ENCODE measurements around the gene KRTAP9-3. TPM values are rescaled to one million over a fixed set of nuclear protein-coding genes. Genes with fewer than 3 reads are reported as not detected.

KRTAP9-3 gene, protein sequence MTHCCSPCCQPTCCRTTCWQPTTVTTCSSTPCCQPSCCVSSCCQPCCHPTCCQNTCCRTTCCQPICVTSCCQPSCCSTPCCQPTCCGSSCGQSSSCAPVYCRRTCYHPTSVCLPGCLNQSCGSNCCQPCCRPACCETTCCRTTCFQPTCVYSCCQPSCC
- total RNA-seq, result not detected in 2 replicates

DNA sequence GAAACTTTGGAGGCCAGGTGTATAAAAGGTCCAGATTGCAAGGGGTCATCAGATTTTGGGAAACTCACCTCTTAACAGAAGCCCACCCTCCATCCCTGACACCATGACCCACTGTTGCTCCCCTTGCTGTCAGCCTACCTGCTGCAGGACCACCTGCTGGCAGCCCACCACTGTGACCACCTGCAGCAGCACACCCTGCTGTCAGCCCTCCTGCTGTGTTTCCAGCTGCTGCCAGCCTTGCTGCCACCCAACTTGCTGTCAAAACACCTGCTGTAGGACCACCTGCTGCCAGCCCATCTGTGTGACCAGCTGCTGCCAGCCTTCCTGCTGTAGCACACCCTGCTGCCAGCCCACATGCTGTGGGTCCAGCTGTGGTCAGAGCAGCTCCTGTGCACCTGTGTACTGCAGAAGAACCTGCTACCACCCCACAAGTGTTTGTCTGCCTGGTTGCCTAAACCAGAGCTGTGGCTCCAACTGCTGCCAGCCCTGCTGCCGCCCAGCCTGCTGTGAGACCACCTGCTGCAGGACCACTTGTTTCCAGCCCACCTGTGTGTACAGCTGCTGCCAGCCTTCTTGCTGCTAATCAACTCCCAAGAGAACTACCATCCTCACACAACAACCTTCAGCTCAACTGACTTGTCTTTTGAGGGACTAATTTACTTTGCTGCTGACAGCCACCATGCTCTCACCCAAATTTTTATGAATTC, at the start of gene KRTAP9-3:
KRTAP9-3 (plus strand) TSS at position 51 of the 707 bp plus-strand sequence; CDS start at position 104, 53 bp downstream.

DNA sequence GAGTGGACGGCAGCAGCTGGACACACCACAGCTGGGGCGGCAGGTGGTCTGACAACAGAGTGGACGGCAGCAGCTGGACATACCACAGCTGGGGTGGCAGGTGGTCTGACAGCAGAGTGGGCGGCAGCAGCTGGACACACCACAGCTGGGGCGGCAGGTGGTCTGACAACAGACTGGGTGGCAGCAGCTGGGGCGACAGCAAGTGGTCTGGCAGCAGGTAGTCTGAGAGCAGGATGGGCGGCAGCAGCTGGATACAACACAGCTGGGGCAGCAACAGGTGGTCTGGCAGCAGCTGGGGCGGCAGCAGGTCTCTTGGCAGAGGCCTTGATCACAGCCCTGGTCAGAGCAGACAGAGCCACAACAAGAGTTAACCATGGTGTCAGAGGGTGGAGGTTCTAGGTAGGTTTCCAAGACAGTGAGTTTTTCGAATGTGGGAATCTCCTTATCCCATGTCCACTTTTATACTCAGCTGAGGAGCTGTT, 47.7 kb upstream of the KRTAP9-3 start, which contains the start of gene KRTAP4-1:
KRTAP4-1 (minus strand) TSS at position 432 of the 482 bp plus-strand sequence; CDS start at position 375, 57 bp downstream.

DNA sequence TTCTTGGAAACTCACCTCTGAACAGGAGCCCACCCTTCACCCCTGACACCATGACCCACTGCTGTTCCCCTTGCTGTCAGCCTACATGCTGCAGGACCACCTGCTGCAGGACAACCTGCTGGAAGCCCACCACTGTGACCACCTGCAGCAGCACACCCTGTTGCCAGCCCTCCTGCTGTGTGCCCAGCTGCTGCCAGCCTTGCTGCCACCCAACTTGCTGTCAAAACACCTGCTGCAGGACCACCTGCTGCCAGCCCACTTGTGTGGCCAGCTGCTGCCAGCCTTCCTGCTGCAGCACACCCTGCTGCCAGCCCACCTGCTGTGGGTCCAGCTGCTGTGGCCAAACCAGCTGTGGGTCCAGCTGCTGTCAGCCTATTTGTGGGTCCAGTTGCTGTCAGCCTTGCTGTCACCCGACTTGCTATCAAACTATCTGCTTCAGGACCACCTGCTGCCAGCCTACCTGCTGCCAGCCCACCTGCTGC, 42.4 kb upstream of the KRTAP9-3 start, which contains the start of gene KRTAP9-1:
KRTAP9-1 (plus strand) TSS at position 51 of the 482 bp plus-strand sequence; CDS start at position 51, 0 bp downstream.

DNA sequence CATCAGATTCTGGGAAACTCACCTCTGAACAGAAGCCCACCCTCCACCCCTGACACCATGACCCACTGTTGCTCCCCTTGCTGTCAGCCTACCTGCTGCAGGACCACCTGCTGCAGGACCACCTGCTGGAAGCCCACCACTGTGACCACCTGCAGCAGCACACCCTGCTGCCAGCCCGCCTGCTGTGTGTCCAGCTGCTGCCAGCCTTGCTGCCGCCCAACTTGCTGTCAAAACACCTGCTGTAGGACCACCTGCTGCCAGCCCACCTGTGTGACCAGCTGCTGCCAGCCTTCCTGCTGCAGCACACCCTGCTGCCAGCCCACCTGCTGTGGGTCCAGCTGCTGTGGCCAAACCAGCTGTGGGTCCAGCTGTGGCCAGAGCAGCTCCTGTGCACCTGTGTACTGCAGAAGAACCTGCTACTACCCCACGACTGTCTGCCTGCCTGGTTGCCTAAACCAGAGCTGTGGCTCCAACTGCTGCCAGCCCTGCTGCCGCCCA, 5.6 kb upstream of the KRTAP9-3 start, which contains the start of gene KRTAP9-2:
KRTAP9-2 (plus strand) TSS at position 51 of the 498 bp plus-strand sequence; CDS start at position 58, 7 bp downstream.

DNA sequence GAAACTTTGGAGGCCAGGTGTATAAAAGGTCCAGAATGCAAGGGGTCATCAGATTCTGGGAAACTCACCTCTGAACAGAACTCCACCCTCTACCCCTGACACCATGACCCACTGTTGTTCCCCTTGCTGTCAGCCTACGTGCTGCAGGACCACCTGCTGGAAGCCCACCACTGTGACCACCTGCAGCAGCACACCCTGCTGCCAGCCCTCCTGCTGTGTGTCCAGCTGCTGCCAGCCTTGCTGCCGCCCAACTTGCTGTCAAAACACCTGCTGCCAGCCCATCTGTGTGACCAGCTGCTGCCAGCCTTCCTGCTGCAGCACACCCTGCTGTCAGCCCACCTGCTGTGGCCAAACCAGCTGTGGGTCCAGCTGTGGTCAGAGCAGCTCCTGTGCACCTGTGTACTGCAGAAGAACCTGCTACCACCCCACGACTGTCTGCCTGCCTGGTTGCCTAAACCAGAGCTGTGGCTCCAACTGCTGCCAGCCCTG, 5.7 kb downstream of the KRTAP9-3 start, which contains the start of gene KRTAP9-8:
KRTAP9-8 (plus strand) TSS at position 51 of the 489 bp plus-strand sequence; CDS start at position 104, 53 bp downstream.

DNA sequence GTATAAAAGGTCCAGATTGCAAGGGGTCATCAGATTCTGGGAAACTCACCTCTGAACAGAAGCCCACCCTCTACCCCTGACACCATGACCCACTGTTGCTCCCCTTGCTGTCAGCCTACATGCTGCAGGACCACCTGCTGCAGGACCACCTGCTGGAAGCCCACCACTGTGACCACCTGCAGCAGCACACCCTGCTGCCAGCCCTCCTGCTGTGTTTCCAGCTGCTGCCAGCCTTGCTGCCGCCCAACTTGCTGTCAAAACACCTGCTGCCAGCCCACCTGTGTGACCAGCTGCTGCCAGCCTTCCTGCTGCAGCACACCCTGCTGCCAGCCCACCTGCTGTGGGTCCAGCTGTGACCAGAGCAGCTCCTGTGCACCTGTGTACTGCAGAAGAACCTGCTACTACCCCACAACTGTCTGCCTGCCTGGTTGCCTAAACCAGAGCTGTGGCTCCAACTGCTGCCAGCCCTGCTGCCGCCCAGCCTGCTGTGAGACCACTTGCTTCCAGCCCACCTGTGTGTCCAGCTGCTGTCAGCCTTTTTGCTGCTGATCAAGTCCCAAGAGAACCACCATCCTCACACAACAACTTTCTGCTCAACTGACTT, 17.5 kb downstream of the KRTAP9-3 start, which contains the start of gene KRTAP9-4:
KRTAP9-4 (plus strand) TSS at position 51 of the 604 bp plus-strand sequence; CDS start at position 85, 34 bp downstream.

DNA sequence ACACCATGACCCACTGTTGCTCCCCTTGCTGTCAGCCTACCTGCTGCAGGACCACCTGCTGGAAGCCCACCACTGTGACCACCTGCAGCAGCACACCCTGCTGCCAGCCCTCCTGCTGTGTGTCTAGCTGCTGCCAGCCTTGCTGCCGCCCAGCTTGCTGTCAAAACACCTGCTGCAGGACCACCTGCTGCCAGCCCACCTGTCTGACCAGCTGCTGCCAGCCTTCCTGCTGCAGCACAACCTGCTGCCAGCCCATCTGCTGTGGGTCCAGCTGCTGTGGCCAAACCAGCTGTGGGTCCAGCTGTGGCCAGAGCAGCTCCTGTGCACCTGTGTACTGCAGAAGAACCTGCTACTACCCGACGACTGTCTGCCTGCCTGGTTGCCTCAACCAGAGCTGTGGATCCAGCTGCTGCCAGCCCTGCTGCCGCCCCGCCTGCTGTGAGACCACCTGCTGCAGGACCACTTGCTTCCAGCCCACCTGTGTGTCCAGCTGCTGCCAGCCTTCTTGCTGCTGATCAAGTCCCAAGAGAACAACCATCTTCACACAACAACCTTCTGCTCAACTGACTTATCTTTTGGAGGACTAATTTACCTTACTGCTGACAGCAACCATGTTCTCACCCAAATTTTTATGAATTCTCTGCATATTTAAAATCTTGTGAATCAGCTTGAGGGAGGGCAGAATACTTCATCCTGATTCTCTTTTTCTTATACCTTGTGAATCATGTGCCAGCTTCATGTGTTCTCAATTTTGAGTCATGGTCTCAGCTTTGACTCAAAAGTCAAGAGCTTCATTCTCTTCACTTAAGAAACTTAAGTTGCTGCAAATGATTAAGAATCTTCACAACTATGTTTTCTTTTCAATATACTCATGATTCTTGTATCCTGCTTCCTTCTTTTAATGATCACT, 23.4 kb downstream of the KRTAP9-3 start, which contains the start of gene KRTAP9-9:
KRTAP9-9 (plus strand) TSS at position 4 of the 910 bp plus-strand sequence.

DNA sequence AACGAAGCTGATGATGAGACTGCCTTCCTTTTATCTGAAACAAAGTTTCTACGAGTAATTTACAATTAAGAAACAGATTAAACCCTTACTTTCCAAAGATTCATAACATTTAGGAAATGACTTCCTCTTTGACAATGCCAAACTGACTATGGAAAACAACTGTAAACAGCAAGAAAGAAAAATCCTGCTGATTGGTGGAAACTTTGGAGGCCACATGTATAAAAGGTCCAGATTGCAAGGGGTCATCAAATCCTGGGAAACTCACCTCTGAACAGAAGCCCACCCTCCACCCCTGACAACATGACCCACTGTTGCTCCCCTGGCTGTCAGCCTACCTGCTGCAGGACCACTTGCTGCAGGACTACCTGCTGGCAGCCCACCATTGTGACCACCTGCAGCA, 32.8 kb downstream of the KRTAP9-3 start, which contains the start of gene KRTAP9-6:
KRTAP9-6 (plus strand) TSS at position 301 of the 400 bp plus-strand sequence; CDS start at position 301, 0 bp downstream.

DNA sequence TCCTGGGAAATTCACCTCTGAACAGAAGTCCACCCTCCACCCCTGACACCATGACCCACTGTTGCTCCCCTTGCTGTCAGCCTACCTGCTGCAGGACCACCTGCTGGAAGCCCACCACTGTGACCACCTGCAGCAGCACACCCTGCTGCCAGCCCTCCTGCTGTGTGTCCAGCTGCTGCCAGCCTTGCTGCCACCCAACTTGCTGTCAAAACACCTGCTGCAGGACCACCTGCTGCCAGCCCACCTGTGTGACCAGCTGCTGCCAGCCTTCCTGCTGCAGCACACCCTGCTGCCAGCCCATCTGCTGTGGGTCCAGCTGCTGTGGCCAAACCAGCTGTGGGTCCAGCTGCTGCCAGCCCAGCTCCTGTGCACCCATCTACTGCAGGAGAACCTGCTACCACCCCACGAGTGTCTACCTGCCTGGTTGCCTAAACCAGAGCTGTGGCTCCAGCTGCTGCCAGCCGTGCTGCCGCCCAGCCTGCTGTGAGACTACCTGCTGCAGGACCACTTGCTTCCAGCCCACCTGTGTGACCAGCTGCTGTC, 43.5 kb downstream of the KRTAP9-3 start, which contains the start of gene KRTAP9-7:
KRTAP9-7 (plus strand) TSS at position 51 of the 543 bp plus-strand sequence; CDS start at position 51, 0 bp downstream.

Small RNA genes lying within 50 kb of the gene (small RNA-seq; reads per million reads assigned to genes)
- gene KRTAP4-17P (not detected), gene KRTAP9-10P (not detected)

Other genes starting within 250 kb of the KRTAP9-3 start
- not detected in 2 replicates for gene KRT40, start 248.1 kb upstream of the KRTAP9-3 start, total RNA-seq
- gene KRTAP3-3, start 238.3 kb upstream of the KRTAP9-3 start, total RNA-seq, result not detected in 2 replicates
- not detected in 2 replicates for gene KRTAP3-2, start 232.5 kb upstream of the KRTAP9-3 start, total RNA-seq
- not detected in 2 replicates for gene KRTAP3-1, start 223.3 kb upstream of the KRTAP9-3 start, total RNA-seq
- gene KRTAP1-5, start 205.2 kb upstream of the KRTAP9-3 start, total RNA-seq, result not detected in 2 replicates
- gene KRTAP1-4, start 202.3 kb upstream of the KRTAP9-3 start, total RNA-seq, result not detected in 2 replicates
- gene KRTAP1-3, start 197.6 kb upstream of the KRTAP9-3 start, total RNA-seq, result not detected in 2 replicates
- not detected in 2 replicates for gene KRTAP1-1, start 191.0 kb upstream of the KRTAP9-3 start, total RNA-seq
- not detected in 2 replicates for gene KRTAP2-1, start 185.1 kb upstream of the KRTAP9-3 start, total RNA-seq
- gene KRTAP2-2, start 177.2 kb upstream of the KRTAP9-3 start, total RNA-seq, result not detected in 2 replicates
- 2.3 TPM in 1 of 2 replicates, not detected in the other for gene KRTAP2-3, start 172.3 kb upstream of the KRTAP9-3 start, total RNA-seq
- gene KRTAP2-4, start 166.6 kb upstream of the KRTAP9-3 start, total RNA-seq, result not detected in 2 replicates
- gene KRTAP4-7, start 148.3 kb upstream of the KRTAP9-3 start, total RNA-seq, result not detected in 2 replicates
- gene KRTAP4-8, start 134.3 kb upstream of the KRTAP9-3 start, total RNA-seq, result not detected in 2 replicates
- gene KRTAP4-16, start 130.2 kb upstream of the KRTAP9-3 start, total RNA-seq, result not detected in 2 replicates
- gene KRTAP4-9, start 127.1 kb upstream of the KRTAP9-3 start, total RNA-seq, result not detected in 2 replicates
- gene KRTAP4-11, start 114.1 kb upstream of the KRTAP9-3 start, total RNA-seq, result not detected in 2 replicates
- not detected in 2 replicates for gene KRTAP4-12, start 108.3 kb upstream of the KRTAP9-3 start, total RNA-seq
- gene KRTAP4-6, start 91.9 kb upstream of the KRTAP9-3 start, total RNA-seq, result not detected in 2 replicates
- not detected in 2 replicates for gene KRTAP4-5, start 82.6 kb upstream of the KRTAP9-3 start, total RNA-seq
- gene KRTAP4-4, start 71.7 kb upstream of the KRTAP9-3 start, total RNA-seq, result not detected in 2 replicates
- gene KRTAP4-3, start 64.2 kb upstream of the KRTAP9-3 start, total RNA-seq, result not detected in 2 replicates
- gene KRTAP4-2, start 54.2 kb upstream of the KRTAP9-3 start, total RNA-seq, result not detected in 2 replicates
- not detected in 2 replicates for gene KRTAP4-1, start 47.5 kb upstream of the KRTAP9-3 start, total RNA-seq
- gene KRTAP9-1, start 42.6 kb upstream of the KRTAP9-3 start, total RNA-seq, result not detected in 2 replicates
- gene KRTAP9-2, start 5.8 kb upstream of the KRTAP9-3 start, total RNA-seq, result not detected in 2 replicates
- gene KRTAP9-8, start 5.5 kb downstream of the KRTAP9-3 start, total RNA-seq, result not detected in 2 replicates
- gene KRTAP9-4, start 17.2 kb downstream of the KRTAP9-3 start, total RNA-seq, result not detected in 2 replicates
- gene KRTAP9-9, start 22.9 kb downstream of the KRTAP9-3 start, total RNA-seq, result not detected in 2 replicates
- not detected in 2 replicates for gene KRTAP9-6, start 32.9 kb downstream of the KRTAP9-3 start, total RNA-seq
- gene KRTAP9-7, start 43.2 kb downstream of the KRTAP9-3 start, total RNA-seq, result not detected in 2 replicates
- gene KRTAP29-1, start 70.4 kb downstream of the KRTAP9-3 start, total RNA-seq, result not detected in 2 replicates
- not detected in 2 replicates for gene KRTAP16-1, start 76.9 kb downstream of the KRTAP9-3 start, total RNA-seq
- gene KRTAP17-1, start 83.3 kb downstream of the KRTAP9-3 start, total RNA-seq, result not detected in 2 replicates
- not detected in 2 replicates for gene KRT33A, start 118.4 kb downstream of the KRTAP9-3 start, total RNA-seq
- gene KRT33B, start 137.4 kb downstream of the KRTAP9-3 start, total RNA-seq, result 0.33 TPM in 1 of 2 replicates, not detected in the other
- gene KRT34, start 149.9 kb downstream of the KRTAP9-3 start, total RNA-seq, result 0.39 and 9.7 TPM in 2 replicates
- gene KRT31, start 165.2 kb downstream of the KRTAP9-3 start, total RNA-seq, result not detected in 2 replicates
- not detected in 2 replicates for gene KRT37, start 192.1 kb downstream of the KRTAP9-3 start, total RNA-seq
- gene KRT38, start 208.5 kb downstream of the KRTAP9-3 start, total RNA-seq, result not detected in 2 replicates
- not detected in 2 replicates for gene KRT32, start 234.9 kb downstream of the KRTAP9-3 start, total RNA-seq
- not detected in 2 replicates for gene KRT35, start 248.7 kb downstream of the KRTAP9-3 start, total RNA-seq

Data from placental epithelial cell (primary cell).